SK-N-SH treated with all-trans-retinoic acid at 6 μM for 48 hours (cell line): ENCODE data around the gene PLOD2.

Experiments used
- ATAC-seq: fragments of 200-7000 bp; cut with Tn5 transposase; 3 replicates; pipeline ENCODE4 v1.9.1; 2020; ENCODE audit warnings: mild to moderate bottlenecking, moderate library complexity
- ARNTL ChIP-seq: fragments of 450-650 bp; formaldehyde crosslinking; IDR thresholded peaks from 2 replicates; pipeline ENCODE4 v1.5.0; 2020; ENCODE audit warnings: low read depth, mild to moderate bottlenecking, moderate library complexity, borderline replicate concordance
- BACH2 ChIP-seq: fragments of 250-450 bp; sonication (Bioruptor Pico); IDR thresholded peaks from 2 replicates; pipeline ENCODE4 v1.9.0; 2021; ENCODE audit warnings: mild to moderate bottlenecking, borderline replicate concordance
- CSDC2 ChIP-seq: fragments of 250-450 bp; sonication (Bioruptor Pico); IDR thresholded peaks from 2 replicates; pipeline ENCODE4 v1.5.0; 2020; ENCODE audit warnings: mild to moderate bottlenecking, moderate library complexity
- ESRRG ChIP-seq: fragments of 250-450 bp; sonication (Bioruptor Pico); IDR thresholded peaks from 2 replicates; pipeline ENCODE4 v1.6.1; 2021; ENCODE audit warnings: mild to moderate bottlenecking
- GLIS3 ChIP-seq: fragments of 250-450 bp; sonication (Bioruptor Pico); IDR thresholded peaks from 2 replicates; pipeline ENCODE4 v1.5.0; 2020; ENCODE audit warnings: mild to moderate bottlenecking, moderate library complexity
- ISL1 ChIP-seq: fragments of 250-450 bp; sonication (Bioruptor Pico); IDR thresholded peaks from 2 replicates; pipeline ENCODE4 v2.1.2; 2022; ENCODE audit warnings: mild to moderate bottlenecking, moderate library complexity
- OSR1 ChIP-seq: fragments of 250-450 bp; sonication (Bioruptor Pico); IDR thresholded peaks from 2 replicates; pipeline ENCODE4 v1.8.0; 2022; ENCODE audit warnings: moderate library complexity, mild to moderate bottlenecking, inconsistent platforms
- PPARA ChIP-seq: fragments of 250-450 bp; sonication (Bioruptor Pico); IDR thresholded peaks from 2 replicates; pipeline ENCODE4 v1.5.0; 2020; ENCODE audit warnings: mild to moderate bottlenecking, borderline replicate concordance
- RARB ChIP-seq: fragments of 250-450 bp; sonication (Bioruptor Pico); IDR thresholded peaks from 2 replicates; pipeline ENCODE4 v1.8.0; 2021; ENCODE audit warnings: mild to moderate bottlenecking, moderate library complexity
- SNAI2 ChIP-seq: fragments of 250-450 bp; sonication (Bioruptor Pico); IDR thresholded peaks from 2 replicates; pipeline ENCODE4 v1.5.0; 2020; ENCODE audit warnings: mild to moderate bottlenecking, moderate library complexity
- TCF4 ChIP-seq: fragments of 250-450 bp; sonication (Bioruptor Pico); IDR thresholded peaks from 2 replicates; pipeline ENCODE4 v1.8.0; 2021; ENCODE audit warnings: mild to moderate bottlenecking, moderate library complexity, borderline replicate concordance
- TOX ChIP-seq: fragments of 250-450 bp; sonication (Bioruptor Pico); IDR thresholded peaks from 2 replicates; pipeline ENCODE4 v1.8.0; 2021; ENCODE audit warnings: mild to moderate bottlenecking, moderate library complexity, borderline replicate concordance
- ZC3H10 ChIP-seq: fragments of 250-450 bp; sonication (Bioruptor Pico); IDR thresholded peaks from 2 replicates; pipeline ENCODE4 v1.5.1; 2021; ENCODE audit warnings: mild to moderate bottlenecking, moderate library complexity
- ZFP3 ChIP-seq: fragments of 250-450 bp; sonication (Bioruptor Pico); IDR thresholded peaks from 2 replicates; pipeline ENCODE4 v1.5.0; 2020; ENCODE audit warnings: mild to moderate bottlenecking, moderate library complexity
- ZFP30 ChIP-seq: fragments of 450-650 bp; formaldehyde crosslinking; IDR thresholded peaks from 2 replicates; pipeline ENCODE4 v1.5.0; 2022; ENCODE audit warnings: mild to moderate bottlenecking, moderate library complexity
- ZNF565 ChIP-seq: fragments of 450-650 bp; formaldehyde crosslinking; conservative IDR thresholded peaks from 2 replicates; pipeline ENCODE4 v1.5.0; 2020; ENCODE audit warnings: low read depth, mild to moderate bottlenecking, moderate library complexity
- ZNF70 ChIP-seq: fragments of 450-650 bp; formaldehyde crosslinking; IDR thresholded peaks from 2 replicates; pipeline ENCODE4 v1.5.0; 2020; ENCODE audit warnings: mild to moderate bottlenecking, moderate library complexity
- ZNF8 ChIP-seq: fragments of 450-650 bp; formaldehyde crosslinking; IDR thresholded peaks from 2 replicates; pipeline ENCODE4 v1.5.0; 2020; ENCODE audit warnings: mild to moderate bottlenecking, moderate library complexity
- TF ChIP-seq, protein P1 (sequence below): fragments of 250-450 bp; sonication (Bioruptor Pico); IDR thresholded peaks from 2 replicates; pipeline ENCODE4 v1.8.0; 2021; ENCODE audit warnings: low read depth, mild to moderate bottlenecking, moderate library complexity, borderline replicate concordance
- TF ChIP-seq, protein P2 (sequence below): fragments of 250-450 bp; sonication (Bioruptor Pico); IDR thresholded peaks from 2 replicates; pipeline ENCODE4 v1.8.0; 2020; ENCODE audit warnings: mild to moderate bottlenecking, moderate library complexity, borderline replicate concordance
- TF ChIP-seq, protein P3 (sequence below): fragments of 250-450 bp; sonication (Bioruptor Pico); IDR thresholded peaks from 2 replicates; pipeline ENCODE4 v1.5.1; 2021; ENCODE audit warnings: mild to moderate bottlenecking, moderate library complexity
- TF ChIP-seq, protein P4 (sequence below): fragments of 250-450 bp; sonication (Bioruptor Pico); IDR thresholded peaks from 2 replicates; pipeline ENCODE4 v1.5.1; 2020; ENCODE audit warnings: low read depth, mild to moderate bottlenecking, moderate library complexity
- TF ChIP-seq, protein P5 (sequence below): fragments of 250-450 bp; sonication (Bioruptor Pico); IDR thresholded peaks from 2 replicates; pipeline ENCODE4 v1.5.0; 2020; ENCODE audit warnings: mild to moderate bottlenecking, moderate library complexity

Gene PLOD2

DNA sequence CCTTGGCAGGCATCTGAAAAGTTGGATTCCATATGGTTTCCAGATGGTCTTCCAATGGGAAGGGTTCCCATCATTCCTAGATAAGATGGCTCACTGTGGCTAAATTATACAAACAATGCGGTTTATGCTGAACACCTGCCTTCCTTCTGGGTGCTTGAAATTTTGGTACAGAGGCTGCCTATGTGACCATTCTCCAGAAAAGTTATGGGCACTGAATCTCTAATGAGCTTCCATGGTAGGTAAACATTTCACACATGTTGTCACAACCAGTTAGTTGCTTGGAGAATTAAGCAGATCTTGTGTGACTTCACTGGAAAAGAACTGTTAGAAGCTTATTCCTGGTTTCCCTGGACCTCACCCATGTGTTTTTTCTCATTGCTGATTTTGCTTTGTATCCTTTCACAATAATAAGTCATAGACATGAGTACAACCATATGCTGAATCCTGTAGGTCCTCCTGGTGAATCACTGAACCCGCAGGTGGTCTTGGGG, 30.1 kb downstream of the PLOD2 start:
- no peak for ATAC-seq
- TF ChIP-seq ARNTL (no peak), ZNF70 (no peak), PPARA (no peak), ESRRG (CRISPR knock-in tag) (no peak), RARB (no peak)

DNA sequence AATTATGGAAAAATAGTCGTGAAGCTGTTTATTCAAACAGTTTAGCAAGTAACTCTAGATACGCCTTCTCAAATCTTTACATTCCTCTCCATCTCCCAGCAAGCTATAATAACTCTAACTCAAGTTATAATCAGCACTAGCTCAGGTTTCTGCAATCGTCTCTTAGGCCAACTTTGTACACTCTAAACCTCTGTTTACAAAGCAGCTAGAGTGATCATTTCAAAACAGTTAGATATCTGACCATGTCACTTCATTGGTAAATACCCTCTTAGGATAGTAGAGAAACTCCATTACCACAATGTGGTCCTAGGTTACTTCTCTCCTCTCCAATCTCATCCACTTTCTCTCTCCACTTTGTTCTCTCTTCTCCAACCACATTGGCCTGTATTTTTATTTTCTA, 31.2 kb downstream of the PLOD2 start:
- ATAC-seq, result no peak
- TF ChIP-seq TOX (CRISPR knock-in tag), result no peak
- no peak for TF ChIP-seq BACH2 (CRISPR knock-in tag)
- no peak for TF ChIP-seq ESRRG (CRISPR knock-in tag)
- TF ChIP-seq ZNF8 (CRISPR knock-in tag), result no peak
- no peak for TF ChIP-seq RARB
- no peak for TF ChIP-seq ARNTL
- no peak for TF ChIP-seq TCF4 (CRISPR knock-in tag)
- no peak for TF ChIP-seq GLIS3 (CRISPR knock-in tag)
- TF ChIP-seq, protein P1, sequence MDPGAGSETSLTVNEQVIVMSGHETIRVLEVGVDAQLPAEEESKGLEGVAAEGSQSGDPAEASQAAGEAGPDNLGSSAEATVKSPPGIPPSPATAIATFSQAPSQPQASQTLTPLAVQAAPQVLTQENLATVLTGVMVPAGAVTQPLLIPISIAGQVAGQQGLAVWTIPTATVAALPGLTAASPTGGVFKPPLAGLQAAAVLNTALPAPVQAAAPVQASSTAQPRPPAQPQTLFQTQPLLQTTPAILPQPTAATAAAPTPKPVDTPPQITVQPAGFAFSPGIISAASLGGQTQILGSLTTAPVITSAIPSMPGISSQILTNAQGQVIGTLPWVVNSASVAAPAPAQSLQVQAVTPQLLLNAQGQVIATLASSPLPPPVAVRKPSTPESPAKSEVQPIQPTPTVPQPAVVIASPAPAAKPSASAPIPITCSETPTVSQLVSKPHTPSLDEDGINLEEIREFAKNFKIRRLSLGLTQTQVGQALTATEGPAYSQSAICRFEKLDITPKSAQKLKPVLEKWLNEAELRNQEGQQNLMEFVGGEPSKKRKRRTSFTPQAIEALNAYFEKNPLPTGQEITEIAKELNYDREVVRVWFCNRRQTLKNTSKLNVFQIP (CRISPR knock-in tag), result no peak
- no peak for TF ChIP-seq CSDC2
- TF ChIP-seq, protein P2, sequence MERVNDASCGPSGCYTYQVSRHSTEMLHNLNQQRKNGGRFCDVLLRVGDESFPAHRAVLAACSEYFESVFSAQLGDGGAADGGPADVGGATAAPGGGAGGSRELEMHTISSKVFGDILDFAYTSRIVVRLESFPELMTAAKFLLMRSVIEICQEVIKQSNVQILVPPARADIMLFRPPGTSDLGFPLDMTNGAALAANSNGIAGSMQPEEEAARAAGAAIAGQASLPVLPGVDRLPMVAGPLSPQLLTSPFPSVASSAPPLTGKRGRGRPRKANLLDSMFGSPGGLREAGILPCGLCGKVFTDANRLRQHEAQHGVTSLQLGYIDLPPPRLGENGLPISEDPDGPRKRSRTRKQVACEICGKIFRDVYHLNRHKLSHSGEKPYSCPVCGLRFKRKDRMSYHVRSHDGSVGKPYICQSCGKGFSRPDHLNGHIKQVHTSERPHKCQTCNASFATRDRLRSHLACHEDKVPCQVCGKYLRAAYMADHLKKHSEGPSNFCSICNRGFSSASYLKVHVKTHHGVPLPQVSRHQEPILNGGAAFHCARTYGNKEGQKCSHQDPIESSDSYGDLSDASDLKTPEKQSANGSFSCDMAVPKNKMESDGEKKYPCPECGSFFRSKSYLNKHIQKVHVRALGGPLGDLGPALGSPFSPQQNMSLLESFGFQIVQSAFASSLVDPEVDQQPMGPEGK (CRISPR knock-in tag), result no peak
- TF ChIP-seq, protein P3, sequence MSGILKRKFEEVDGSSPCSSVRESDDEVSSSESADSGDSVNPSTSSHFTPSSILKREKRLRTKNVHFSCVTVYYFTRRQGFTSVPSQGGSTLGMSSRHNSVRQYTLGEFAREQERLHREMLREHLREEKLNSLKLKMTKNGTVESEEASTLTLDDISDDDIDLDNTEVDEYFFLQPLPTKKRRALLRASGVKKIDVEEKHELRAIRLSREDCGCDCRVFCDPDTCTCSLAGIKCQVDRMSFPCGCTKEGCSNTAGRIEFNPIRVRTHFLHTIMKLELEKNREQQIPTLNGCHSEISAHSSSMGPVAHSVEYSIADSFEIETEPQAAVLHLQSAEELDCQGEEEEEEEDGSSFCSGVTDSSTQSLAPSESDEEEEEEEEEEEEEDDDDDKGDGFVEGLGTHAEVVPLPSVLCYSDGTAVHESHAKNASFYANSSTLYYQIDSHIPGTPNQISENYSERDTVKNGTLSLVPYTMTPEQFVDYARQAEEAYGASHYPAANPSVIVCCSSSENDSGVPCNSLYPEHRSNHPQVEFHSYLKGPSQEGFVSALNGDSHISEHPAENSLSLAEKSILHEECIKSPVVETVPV (CRISPR knock-in tag), result no peak
- TF ChIP-seq, all 23 proteins: peak for 0

DNA sequence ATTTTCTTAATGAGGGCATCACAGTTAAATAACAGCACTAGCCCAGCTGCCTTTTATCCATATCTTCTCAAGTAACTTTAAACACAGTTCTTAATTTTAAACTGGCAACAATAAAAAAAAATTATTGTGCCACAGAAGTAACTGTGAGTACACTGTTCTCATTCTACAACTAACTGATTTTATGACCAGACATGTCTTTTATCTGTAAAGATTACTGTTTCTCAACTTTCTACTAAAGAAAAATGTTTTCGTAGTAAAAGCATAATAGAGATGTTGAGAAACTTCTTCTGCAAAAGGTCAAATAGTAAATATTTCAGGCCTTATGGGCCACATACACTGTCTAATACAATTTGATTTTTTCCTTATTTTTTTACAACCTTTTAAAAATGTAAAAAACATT, 32.0 kb downstream of the PLOD2 start:
- no peak for ATAC-seq
- TF ChIP-seq ZNF70 (no peak), ESRRG (CRISPR knock-in tag) (no peak), RARB (no peak), TCF4 (CRISPR knock-in tag) (no peak), ZFP30 (no peak), OSR1 (CRISPR knock-in tag) (no peak), TOX (CRISPR knock-in tag) (no peak), ARNTL (no peak)
- TF ChIP-seq, protein P4, sequence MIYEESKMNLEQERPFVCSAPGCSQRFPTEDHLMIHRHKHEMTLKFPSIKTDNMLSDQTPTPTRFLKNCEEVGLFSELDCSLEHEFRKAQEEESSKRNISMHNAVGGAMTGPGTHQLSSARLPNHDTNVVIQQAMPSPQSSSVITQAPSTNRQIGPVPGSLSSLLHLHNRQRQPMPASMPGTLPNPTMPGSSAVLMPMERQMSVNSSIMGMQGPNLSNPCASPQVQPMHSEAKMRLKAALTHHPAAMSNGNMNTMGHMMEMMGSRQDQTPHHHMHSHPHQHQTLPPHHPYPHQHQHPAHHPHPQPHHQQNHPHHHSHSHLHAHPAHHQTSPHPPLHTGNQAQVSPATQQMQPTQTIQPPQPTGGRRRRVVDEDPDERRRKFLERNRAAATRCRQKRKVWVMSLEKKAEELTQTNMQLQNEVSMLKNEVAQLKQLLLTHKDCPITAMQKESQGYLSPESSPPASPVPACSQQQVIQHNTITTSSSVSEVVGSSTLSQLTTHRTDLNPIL, result no peak

DNA sequence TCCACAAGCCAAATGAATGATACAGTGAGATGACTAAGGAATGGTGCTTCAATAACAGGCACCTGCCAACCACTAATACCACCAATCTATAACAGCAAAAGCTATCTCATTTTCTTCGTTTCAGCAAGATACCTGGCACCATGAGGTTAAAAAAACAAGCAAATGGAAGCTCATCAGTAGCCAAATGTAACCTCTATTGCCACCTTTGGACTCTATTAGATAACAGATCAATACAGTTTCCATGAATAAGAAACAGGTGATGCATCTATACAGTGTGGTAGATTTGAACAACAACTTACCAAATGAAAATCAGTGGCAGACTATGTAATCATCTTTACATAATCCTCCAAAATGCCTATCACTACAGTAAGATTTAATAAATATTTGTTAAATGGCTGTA, 32.8 kb downstream of the PLOD2 start:
- no peak for ATAC-seq
- no peak for TF ChIP-seq OSR1 (CRISPR knock-in tag)
- no peak for TF ChIP-seq BACH2 (CRISPR knock-in tag)
- TF ChIP-seq GLIS3 (CRISPR knock-in tag), result no peak
- TF ChIP-seq ZFP3, result no peak
- no peak for TF ChIP-seq ZNF8 (CRISPR knock-in tag)
- no peak for TF ChIP-seq SNAI2 (CRISPR knock-in tag)
- no peak for TF ChIP-seq TCF4 (CRISPR knock-in tag)

DNA sequence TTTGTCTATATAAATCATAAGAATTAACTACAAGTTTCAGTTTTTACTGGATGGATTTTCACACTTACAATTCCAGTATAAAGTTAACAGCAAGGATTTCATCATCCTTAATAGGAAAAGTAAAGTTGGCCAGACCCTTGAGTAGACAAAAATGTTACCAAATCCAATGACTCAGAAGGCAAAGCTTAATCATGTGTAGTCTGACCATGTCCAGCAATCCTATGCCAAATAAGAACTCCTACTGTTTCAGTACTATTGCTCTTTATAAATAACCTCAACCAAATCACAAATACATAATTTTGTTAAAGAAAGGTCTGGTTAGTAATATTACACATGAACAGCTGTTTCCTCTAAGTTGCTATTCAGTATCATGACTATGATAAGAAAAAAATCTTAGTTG, 35.0 kb downstream of the PLOD2 start:
- ATAC-seq, result no peak
- no peak for TF ChIP-seq ESRRG (CRISPR knock-in tag)
- TF ChIP-seq ZNF565 (CRISPR knock-in tag), result no peak
- no peak for TF ChIP-seq ZNF70
- TF ChIP-seq, protein P2 (CRISPR knock-in tag), result no peak
- no peak for TF ChIP-seq SNAI2 (CRISPR knock-in tag)
- TF ChIP-seq ZC3H10 (CRISPR knock-in tag), result no peak
- no peak for TF ChIP-seq ZFP30
- TF ChIP-seq BACH2 (CRISPR knock-in tag), result no peak
- no peak for TF ChIP-seq CSDC2
- TF ChIP-seq, protein P5, sequence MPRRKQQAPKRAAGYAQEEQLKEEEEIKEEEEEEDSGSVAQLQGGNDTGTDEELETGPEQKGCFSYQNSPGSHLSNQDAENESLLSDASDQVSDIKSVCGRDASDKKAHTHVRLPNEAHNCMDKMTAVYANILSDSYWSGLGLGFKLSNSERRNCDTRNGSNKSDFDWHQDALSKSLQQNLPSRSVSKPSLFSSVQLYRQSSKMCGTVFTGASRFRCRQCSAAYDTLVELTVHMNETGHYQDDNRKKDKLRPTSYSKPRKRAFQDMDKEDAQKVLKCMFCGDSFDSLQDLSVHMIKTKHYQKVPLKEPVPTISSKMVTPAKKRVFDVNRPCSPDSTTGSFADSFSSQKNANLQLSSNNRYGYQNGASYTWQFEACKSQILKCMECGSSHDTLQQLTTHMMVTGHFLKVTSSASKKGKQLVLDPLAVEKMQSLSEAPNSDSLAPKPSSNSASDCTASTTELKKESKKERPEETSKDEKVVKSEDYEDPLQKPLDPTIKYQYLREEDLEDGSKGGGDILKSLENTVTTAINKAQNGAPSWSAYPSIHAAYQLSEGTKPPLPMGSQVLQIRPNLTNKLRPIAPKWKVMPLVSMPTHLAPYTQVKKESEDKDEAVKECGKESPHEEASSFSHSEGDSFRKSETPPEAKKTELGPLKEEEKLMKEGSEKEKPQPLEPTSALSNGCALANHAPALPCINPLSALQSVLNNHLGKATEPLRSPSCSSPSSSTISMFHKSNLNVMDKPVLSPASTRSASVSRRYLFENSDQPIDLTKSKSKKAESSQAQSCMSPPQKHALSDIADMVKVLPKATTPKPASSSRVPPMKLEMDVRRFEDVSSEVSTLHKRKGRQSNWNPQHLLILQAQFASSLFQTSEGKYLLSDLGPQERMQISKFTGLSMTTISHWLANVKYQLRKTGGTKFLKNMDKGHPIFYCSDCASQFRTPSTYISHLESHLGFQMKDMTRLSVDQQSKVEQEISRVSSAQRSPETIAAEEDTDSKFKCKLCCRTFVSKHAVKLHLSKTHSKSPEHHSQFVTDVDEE (CRISPR knock-in tag), result no peak
- no peak for TF ChIP-seq ISL1
- TF ChIP-seq PPARA, result no peak
